ENCODE results near the gene GFI1.
"Not testable (repeated sequence)": the region's sequence is repeated elsewhere in the genome, so short reads cannot be mapped to it uniquely, and the experiment has no call there.

Gene GFI1

GRCh38 chr1:92486251-92487077, at the start of gene GFI1:
Gene GFI1 (minus strand): TSS chr1:92486925. CDS start chr1:92483487, 3,438 bp downstream.
- DNase-seq: no peak

- not testable (repeated sequence) for DNase-seq
Measured at GRCh38 chr1:92532371-92532770, 45.6 kb upstream of the GFI1 start.

GRCh38 chr1:92531939-92532338, 45.2 kb upstream of the GFI1 start:
- not testable (repeated sequence) for DNase-seq

GRCh38 chr1:92527670-92528069, 40.9 kb upstream of the GFI1 start:
- DNase-seq: no peak

GRCh38 chr1:92524944-92525590, 38.3 kb upstream of the GFI1 start:
- not testable (repeated sequence) for DNase-seq

GRCh38 chr1:92519043-92519442, 32.3 kb upstream of the GFI1 start:
- no peak for DNase-seq

- DNase-seq: no peak
Measured at GRCh38 chr1:92516574-92516973, 29.8 kb upstream of the GFI1 start.

- DNase-seq: no peak
Measured at GRCh38 chr1:92515796-92516201, 29.1 kb upstream of the GFI1 start.

GRCh38 chr1:92511541-92511940, 24.8 kb upstream of the GFI1 start:
- DNase-seq: no peak

GRCh38 chr1:92509619-92510018, 22.9 kb upstream of the GFI1 start:
- no peak for DNase-seq

- no peak for DNase-seq
Measured at GRCh38 chr1:92505015-92505692, 18.4 kb upstream of the GFI1 start.

GRCh38 chr1:92504291-92505014, 17.7 kb upstream of the GFI1 start:
- no peak for DNase-seq

GRCh38 chr1:92503926-92504285, 17.2 kb upstream of the GFI1 start:
- no peak for DNase-seq

GRCh38 chr1:92503043-92503925, 16.6 kb upstream of the GFI1 start:
- no peak for DNase-seq

GRCh38 chr1:92502247-92502646, 15.5 kb upstream of the GFI1 start:
- no peak for DNase-seq

GRCh38 chr1:92500552-92500951, 13.8 kb upstream of the GFI1 start:
- no peak for DNase-seq

- DNase-seq: no peak
Measured at GRCh38 chr1:92495392-92496063, 8.8 kb upstream of the GFI1 start.

GRCh38 chr1:92494485-92495141, 7.9 kb upstream of the GFI1 start:
- no peak for DNase-seq

- DNase-seq: no peak
Measured at GRCh38 chr1:92493139-92493538, 6.4 kb upstream of the GFI1 start.

- no peak for DNase-seq
Measured at GRCh38 chr1:92488832-92489231, 2.1 kb upstream of the GFI1 start.

- DNase-seq: no peak
Measured at GRCh38 chr1:92488416-92488815, 1.7 kb upstream of the GFI1 start.
